ENCODE results near the gene BTBD16.

Gene BTBD16

GRCh38 chr10:122271076-122271475 is at the start of gene BTBD16:
BTBD16 (plus strand) TSS chr10:122271296; CDS start chr10:122275082, 3,786 bp downstream.
- DNase-seq (ENCODE audit: low read depth) = no peak
- TF ChIP-seq, protein P1, sequence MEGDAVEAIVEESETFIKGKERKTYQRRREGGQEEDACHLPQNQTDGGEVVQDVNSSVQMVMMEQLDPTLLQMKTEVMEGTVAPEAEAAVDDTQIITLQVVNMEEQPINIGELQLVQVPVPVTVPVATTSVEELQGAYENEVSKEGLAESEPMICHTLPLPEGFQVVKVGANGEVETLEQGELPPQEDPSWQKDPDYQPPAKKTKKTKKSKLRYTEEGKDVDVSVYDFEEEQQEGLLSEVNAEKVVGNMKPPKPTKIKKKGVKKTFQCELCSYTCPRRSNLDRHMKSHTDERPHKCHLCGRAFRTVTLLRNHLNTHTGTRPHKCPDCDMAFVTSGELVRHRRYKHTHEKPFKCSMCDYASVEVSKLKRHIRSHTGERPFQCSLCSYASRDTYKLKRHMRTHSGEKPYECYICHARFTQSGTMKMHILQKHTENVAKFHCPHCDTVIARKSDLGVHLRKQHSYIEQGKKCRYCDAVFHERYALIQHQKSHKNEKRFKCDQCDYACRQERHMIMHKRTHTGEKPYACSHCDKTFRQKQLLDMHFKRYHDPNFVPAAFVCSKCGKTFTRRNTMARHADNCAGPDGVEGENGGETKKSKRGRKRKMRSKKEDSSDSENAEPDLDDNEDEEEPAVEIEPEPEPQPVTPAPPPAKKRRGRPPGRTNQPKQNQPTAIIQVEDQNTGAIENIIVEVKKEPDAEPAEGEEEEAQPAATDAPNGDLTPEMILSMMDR (IDR thresholded peaks at IDR 0.05; ENCODE audit: low read length, missing control alignments) = no peak
- no peak within 1 kb of the TSS for H3K4me3 ChIP-seq (replicated peaks; ENCODE audit: low read depth, low read length)

DNA sequence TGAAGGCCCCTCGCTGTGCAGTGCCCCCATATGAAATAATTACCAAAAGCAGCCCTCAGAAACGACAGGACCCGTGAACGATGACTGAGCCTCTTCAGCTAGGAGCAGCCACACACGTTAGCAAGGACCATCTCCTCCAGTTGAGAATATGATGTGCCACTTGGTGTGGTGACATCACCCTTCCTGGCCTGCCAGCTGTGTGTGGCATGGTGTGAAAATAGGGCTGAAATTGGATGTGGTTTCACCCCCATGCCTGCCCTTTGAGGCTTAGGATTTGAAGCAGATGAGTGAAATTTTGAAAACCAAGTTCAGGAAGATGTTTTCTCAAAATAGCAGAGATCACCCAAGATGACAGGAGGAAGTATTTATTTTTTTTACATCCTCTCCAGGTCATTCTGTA is 49.1 kb upstream of the BTBD16 start:
- TF ChIP-seq, protein P1 (IDR thresholded peaks at IDR 0.05; ENCODE audit: low read length, missing control alignments) = no peak
- no peak overlapping the region for H3K4me3 ChIP-seq (replicated peaks; ENCODE audit: low read depth, low read length)
- no peak for DNase-seq (ENCODE audit: low read depth)

GRCh38 chr10:122222638-122223037 is 48.5 kb upstream of the BTBD16 start:
- no peak for DNase-seq (ENCODE audit: low read depth)
- H3K4me3 ChIP-seq (replicated peaks; ENCODE audit: low read depth, low read length) = no peak overlapping the region
- TF ChIP-seq, protein P1 (IDR thresholded peaks at IDR 0.05; ENCODE audit: low read length, missing control alignments) = no peak

GRCh38 chr10:122224159-122224558 is 46.9 kb upstream of the BTBD16 start:
- TF ChIP-seq, protein P1 (IDR thresholded peaks at IDR 0.05; ENCODE audit: low read length, missing control alignments) = no peak
- DNase-seq (ENCODE audit: low read depth) = no peak
- no peak overlapping the region for H3K4me3 ChIP-seq (replicated peaks; ENCODE audit: low read depth, low read length)

GRCh38 chr10:122225330-122225729 is 45.8 kb upstream of the BTBD16 start:
- TF ChIP-seq, protein P1 (IDR thresholded peaks at IDR 0.05; ENCODE audit: low read length, missing control alignments) = no peak
- no peak for DNase-seq (ENCODE audit: low read depth)
- no peak overlapping the region for H3K4me3 ChIP-seq (replicated peaks; ENCODE audit: low read depth, low read length)

- DNase-seq (ENCODE audit: low read depth) = no peak
- TF ChIP-seq, protein P1 (IDR thresholded peaks at IDR 0.05; ENCODE audit: low read length, missing control alignments) = no peak
- no peak overlapping the region for H3K4me3 ChIP-seq (replicated peaks; ENCODE audit: low read depth, low read length)
Observed at GRCh38 chr10:122227754-122228153, 43.3 kb upstream of the BTBD16 start.

DNA sequence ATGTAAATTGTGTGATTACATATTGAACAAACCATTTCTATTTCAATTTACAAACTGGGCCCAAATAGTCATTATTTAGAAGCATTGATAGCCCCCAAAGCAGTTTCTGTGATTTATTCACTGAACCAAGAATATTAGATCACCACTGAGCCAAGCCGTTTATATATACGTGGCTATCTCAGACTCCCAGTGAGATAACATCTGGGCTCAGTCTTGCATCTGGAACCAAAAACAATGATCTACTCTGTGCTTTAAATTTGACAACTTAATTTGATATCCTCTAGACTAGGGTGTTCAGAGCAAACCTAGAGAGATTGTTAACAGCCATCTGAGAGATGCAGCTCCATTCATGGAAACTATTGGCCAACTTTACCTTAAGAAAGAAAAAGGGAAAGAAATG is 41.4 kb upstream of the BTBD16 start:
- TF ChIP-seq, protein P1 (IDR thresholded peaks at IDR 0.05; ENCODE audit: low read length, missing control alignments) = no peak

More for the DNA sequence above, 41.4 kb upstream of the BTBD16 start:
- no peak overlapping the region for H3K4me3 ChIP-seq (replicated peaks; ENCODE audit: low read depth, low read length)
- no peak for DNase-seq (ENCODE audit: low read depth)

Data from fibroblast of pulmonary artery (primary cell).